OCI-LY7 (cell line): ENCODE measurements around the gene STX18. TPM values are rescaled to one million over a fixed set of nuclear protein-coding genes. Genes with fewer than 3 reads are reported as not detected.
A peak's percentile ranks its signal among the peaks of the same experiment; 100 is the strongest.

Source experiments
- BruUV-seq: library from RNA; stranded (reverse); fragments of 400-500 nt; replicated peaks from 2 replicates; lab custom pipeline; 2021; lab: Mats Ljungman, UMichigan
- CTCF ChIA-PET: fragments of 300-600 bp; sonication (Branson Sonifier 250); formaldehyde crosslinking; loops from one replicate; lab custom pipeline; 2022; ENCODE audit warnings: antibody characterized with exemption; ENCODE audit not compliant: unreplicated experiment; lab: Charles Lee
- POLR2A ChIA-PET: fragments of 300-600 bp; sonication (Branson Sonifier 250); formaldehyde crosslinking; loops from one replicate; lab custom pipeline; 2022; ENCODE audit warnings: antibody characterized with exemption; lab: Charles Lee
- DNase-seq: peaks from one replicate; pipeline ENCODE4 v3.0.0-alpha.2; 2015; ENCODE audit warnings: low spot score
- H2AFZ ChIP-seq: fragments of 200-600 bp; sonication (generic), shearing (Covaris generic); 2 replicates; pipeline ENCODE4 v1.6.1; 2014; ENCODE audit warnings: mild to moderate bottlenecking, antibody characterized with exemption, low read length, moderate library complexity
- H3K27ac ChIP-seq: fragments of 200-600 bp; sonication (generic); 2 replicates; pipeline ENCODE4 v1.5.1; 2014; ENCODE audit warnings: mixed run types, low read depth, mild to moderate bottlenecking, moderate library complexity, low read length, inconsistent platforms; ENCODE audit not compliant: poor library complexity, severe bottlenecking
- H3K36me3 ChIP-seq: fragments of 200-600 bp; sonication (generic); 2 replicates; pipeline ENCODE4 v1.6.1; 2014; ENCODE audit warnings: mild to moderate bottlenecking, antibody characterized with exemption, low read length, moderate library complexity, mixed read lengths; ENCODE audit not compliant: insufficient read depth
- H3K4me1 ChIP-seq: fragments of 200-600 bp; sonication (generic); 2 replicates; pipeline ENCODE4 v1.5.1; 2014; ENCODE audit warnings: mild to moderate bottlenecking, low read length; ENCODE audit not compliant: insufficient read depth, poor library complexity, severe bottlenecking
- H3K4me2 ChIP-seq: fragments of 200-600 bp; sonication (generic); 2 replicates; pipeline ENCODE4 v1.6.1; 2014; ENCODE audit warnings: mild to moderate bottlenecking, low read length
- H3K4me3 ChIP-seq: fragments of 200-600 bp; sonication (generic); 2 replicates; pipeline ENCODE4 v1.5.1; 2014; ENCODE audit warnings: mild to moderate bottlenecking, low read depth, low read length; ENCODE audit not compliant: poor library complexity, severe bottlenecking
- H3K79me2 ChIP-seq: fragments of 200-600 bp; sonication (generic); 2 replicates; pipeline ENCODE4 v1.6.1; 2016; ENCODE audit warnings: low read depth, mild to moderate bottlenecking, low read length, moderate library complexity, mixed read lengths; ENCODE audit not compliant: insufficient read depth
- H3K9me2 ChIP-seq: fragments of 200-600 bp; sonication (generic); 2 replicates; pipeline ENCODE4 v1.6.1; 2016; ENCODE audit warnings: mild to moderate bottlenecking, low read length, mixed read lengths; ENCODE audit not compliant: insufficient read depth
- H3K9me3 ChIP-seq: fragments of 200-600 bp; sonication (generic); 2 replicates; pipeline ENCODE4 v1.6.1; 2014; ENCODE audit warnings: mild to moderate bottlenecking, mixed run types, low read length, mixed read lengths
- H4K20me1 ChIP-seq: fragments of 200-600 bp; sonication (generic); 2 replicates; pipeline ENCODE4 v1.6.1; 2014; ENCODE audit warnings: mild to moderate bottlenecking, antibody characterized with exemption, low read length, moderate library complexity, mixed read lengths; ENCODE audit not compliant: insufficient read depth
- CTCF ChIP-seq: fragments of 200-600 bp; sonication (generic); conservative IDR thresholded peaks from 2 replicates; pipeline ENCODE4 v1.5.1; 2014; ENCODE audit warnings: mild to moderate bottlenecking, antibody characterized with exemption, low read length, moderate library complexity, mixed read lengths
- EZH2phosphoT487 ChIP-seq: fragments of 200-600 bp; sonication (generic); IDR thresholded peaks from 2 replicates; pipeline ENCODE4 v1.6.1; 2018; ENCODE audit warnings: low read depth, borderline replicate concordance, mild to moderate bottlenecking, mixed run types, antibody characterized with exemption, low read length, moderate library complexity, mixed read lengths
- intact Hi-C: fragments of 100-400 bp; cut with micrococcal nuclease; formaldehyde crosslinking; loops from one replicate; pipeline ENCODE4 v1.10.0; 2022; ENCODE audit not compliant: unreplicated experiment
- total RNA-seq, 2 experiments: library from RNA; depleted of rRNA in 1 of 2; stranded (reverse); fragments of >200 nt in 1 of 2; shearing (Covaris generic) in 1 of 2; gene quantifications; 2 replicates each; pipeline ENCODE4 v1.2.3, GENCODE V29; 2014 to 2022

The STX18 gene
- total RNA-seq, 2 experiments from 2014 or later = 30.6 to 35.2 TPM

GRCh38 chr4:4387531-4388310 lies 154.1 kb downstream of the STX18 start:
- Histone ChIP-seq H3K9me3 (no peaks in the 10 kb centered on the region), H3K36me3 (peaks cover 9% of the 10 kb centered on the region; the same call in 1 of the 2 replicates), H4K20me1 (no peaks in the 10 kb centered on the region), H3K27ac (peak overlapping the region; percentile 54), H2AFZ (peak overlapping the region; percentile 65), H3K4me3 (peak overlapping the region; percentile 79), H3K4me1 (peaks cover 34% of the 10 kb centered on the region), H3K9me2 (no peaks in the 10 kb centered on the region), H3K4me2 (peak overlapping the region; percentile 72), H3K79me2 (no peaks in the 10 kb centered on the region)
- ChIA-PET POLR2A (interaction anchor here (0.7 to 1.4 kb wide), 4 partner anchors 10 to 104 kb away, joined by 3 to 4 read pairs (median 3); no protein-coding TSS in a partner anchor), CTCF (no interaction called here)
- TF ChIP-seq EZH2phosphoT487 = no peak
- no peak for TF ChIP-seq CTCF
- DNase-seq = peak; percentile 32
- intact Hi-C loops = loop anchor here (2.0 kb wide), 1 partner anchor 43 kb away; no protein-coding TSS in a partner anchor
- BruUV-seq = no TSS peak

GRCh38 chr4:4386736-4387392 lies 155.0 kb downstream of the STX18 start, which contains the start of gene NSG1:
TSS of gene NSG1 (plus strand) at chr4:4387102. CDS start at chr4:4387630, 528 bp downstream.
- no TSS peak for BruUV-seq
- peak within 1 kb of the TSS; percentile 54 for H3K27ac ChIP-seq
- intact Hi-C loops = loop anchor here (2.0 kb wide), 1 partner anchor 42 kb away; no protein-coding TSS in a partner anchor

More at GRCh38 chr4:4386736-4387392, 155.0 kb downstream of the STX18 start, which contains the start of gene NSG1:
- Histone ChIP-seq H3K4me3 (peak within 1 kb of the TSS; percentile 79), H3K9me2 (no peaks in the 10 kb centered on the region), H3K79me2 (no peaks in the 10 kb centered on the region), H4K20me1 (no peaks in the 10 kb centered on the region), H3K9me3 (no peaks in the 10 kb centered on the region), H3K4me1 (peaks cover 42% of the 10 kb centered on the region), H2AFZ (peak within 1 kb of the TSS; percentile 65), H3K4me2 (peak within 1 kb of the TSS; percentile 72), H3K36me3 (peaks cover 5% of the 10 kb centered on the region; the same call in 1 of the 2 replicates)
- POLR2A ChIA-PET = interaction anchor here (0.7 to 1.4 kb wide), 4 partner anchors 9 to 103 kb away, joined by 3 to 4 read pairs (median 3); no protein-coding TSS in a partner anchor
- TF ChIP-seq CTCF (no peak), EZH2phosphoT487 (no peak)
- DNase-seq = peak; percentile 53
- CTCF ChIA-PET = no interaction called here
